ENCODE results near the gene RAD23B.

- TF ChIP-seq, protein P1, sequence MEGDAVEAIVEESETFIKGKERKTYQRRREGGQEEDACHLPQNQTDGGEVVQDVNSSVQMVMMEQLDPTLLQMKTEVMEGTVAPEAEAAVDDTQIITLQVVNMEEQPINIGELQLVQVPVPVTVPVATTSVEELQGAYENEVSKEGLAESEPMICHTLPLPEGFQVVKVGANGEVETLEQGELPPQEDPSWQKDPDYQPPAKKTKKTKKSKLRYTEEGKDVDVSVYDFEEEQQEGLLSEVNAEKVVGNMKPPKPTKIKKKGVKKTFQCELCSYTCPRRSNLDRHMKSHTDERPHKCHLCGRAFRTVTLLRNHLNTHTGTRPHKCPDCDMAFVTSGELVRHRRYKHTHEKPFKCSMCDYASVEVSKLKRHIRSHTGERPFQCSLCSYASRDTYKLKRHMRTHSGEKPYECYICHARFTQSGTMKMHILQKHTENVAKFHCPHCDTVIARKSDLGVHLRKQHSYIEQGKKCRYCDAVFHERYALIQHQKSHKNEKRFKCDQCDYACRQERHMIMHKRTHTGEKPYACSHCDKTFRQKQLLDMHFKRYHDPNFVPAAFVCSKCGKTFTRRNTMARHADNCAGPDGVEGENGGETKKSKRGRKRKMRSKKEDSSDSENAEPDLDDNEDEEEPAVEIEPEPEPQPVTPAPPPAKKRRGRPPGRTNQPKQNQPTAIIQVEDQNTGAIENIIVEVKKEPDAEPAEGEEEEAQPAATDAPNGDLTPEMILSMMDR (conservative IDR thresholded peaks at IDR 0.05) = no peak
- no peak for TF ChIP-seq EZH2 (IDR thresholded peaks at IDR 0.05; ENCODE audit: low read depth)
Measured at GRCh38 chr9:107269681-107270080, 13.4 kb upstream of the RAD23B start.

Measured in PC-9 (cell line).